DND-41 (cell line): ENCODE measurements around the gene LTBP1.
"Not testable (repeated sequence)": the region's sequence is repeated elsewhere in the genome, so short reads cannot be mapped to it uniquely, and the experiment has no call there.

Experiments used
- CTCF ChIP-seq: IDR thresholded peaks from 2 replicates; pipeline ENCODE4 v1.5.1; 2012; ENCODE audit warnings: borderline replicate concordance, low read length, moderate library complexity, mild to moderate bottlenecking; ENCODE audit not compliant: poor library complexity, severe bottlenecking; ENCODE audit errors: extremely low read depth
- EZH2 ChIP-seq: IDR thresholded peaks from 3 replicates; pipeline ENCODE4 v1.6.1; 2012; ENCODE audit warnings: borderline replicate concordance, low read depth, mild to moderate bottlenecking, moderate library complexity, low read length, inconsistent platforms; ENCODE audit not compliant: severe bottlenecking

GRCh38 chr2:33442052-33442451, 495.3 kb downstream of the LTBP1 start:
- not testable (repeated sequence) for TF ChIP-seq CTCF, EZH2
